GM18511 (cell line): ENCODE results near the gene CLOCK.
"Not testable (repeated sequence)": the region's sequence is repeated elsewhere in the genome, so short reads cannot be mapped to it uniquely, and the experiment has no call there.

ENCODE experiments used
- ATAC-seq: cut with Tn5 transposase; IDR thresholded peaks from one replicate; pipeline ENCODE4 v1.9.1; 2021; ENCODE audit warnings: mild to moderate bottlenecking, moderate library complexity; ENCODE audit not compliant: unreplicated experiment

CLOCK gene

GRCh38 chr4:55546756-55547465 is at the start of gene CLOCK:
TSS of gene CLOCK (minus strand) at chr4:55546909. CDS start at chr4:55482785, 64,124 bp downstream.
- ATAC-seq = peak; percentile 77

- no peak for ATAC-seq
Observed at GRCh38 chr4:55592014-55592413, 45.3 kb upstream of the CLOCK start, which contains the start of gene PDCL2. TSS of gene PDCL2 (minus strand) at chr4:55592245. CDS start at chr4:55592109, 136 bp downstream.

- ATAC-seq = no peak
Observed at GRCh38 chr4:55588160-55588559, 41.5 kb upstream of the CLOCK start.

GRCh38 chr4:55582773-55583172 is 36.1 kb upstream of the CLOCK start:
- ATAC-seq = not testable (repeated sequence)

GRCh38 chr4:55578341-55579010 is 31.8 kb upstream of the CLOCK start:
- ATAC-seq = no peak

GRCh38 chr4:55575513-55575912 is 28.8 kb upstream of the CLOCK start:
- ATAC-seq = no peak

GRCh38 chr4:55574252-55574651 is 27.5 kb upstream of the CLOCK start:
- no peak for ATAC-seq

GRCh38 chr4:55571806-55572205 is 25.1 kb upstream of the CLOCK start:
- ATAC-seq = no peak

GRCh38 chr4:55568905-55569504 is 22.3 kb upstream of the CLOCK start:
- ATAC-seq = peak; percentile 86

- peak; percentile 100 for ATAC-seq
Observed at GRCh38 chr4:55561889-55562288, 15.2 kb upstream of the CLOCK start.

- no peak for ATAC-seq
Observed at GRCh38 chr4:55560096-55560495, 13.4 kb upstream of the CLOCK start.

- ATAC-seq = no peak
Observed at GRCh38 chr4:55554453-55555030, 7.8 kb upstream of the CLOCK start.

GRCh38 chr4:55553441-55554201 is 6.9 kb upstream of the CLOCK start:
- ATAC-seq = no peak

- ATAC-seq = not testable (repeated sequence)
Observed at GRCh38 chr4:55551964-55552363, 5.3 kb upstream of the CLOCK start.

- no peak for ATAC-seq
Observed at GRCh38 chr4:55549888-55550287, 3.2 kb upstream of the CLOCK start.

- ATAC-seq = no peak
Observed at GRCh38 chr4:55547918-55548317, 1.2 kb upstream of the CLOCK start.

GRCh38 chr4:55547466-55547770 is 709 bp upstream of the CLOCK start:
- ATAC-seq = no peak

GRCh38 chr4:55546506-55546755 is 278 bp downstream of the CLOCK start:
- peak; percentile 50 for ATAC-seq

- peak; percentile 58 for ATAC-seq
Observed at GRCh38 chr4:55545641-55546505, 836 bp downstream of the CLOCK start.

- ATAC-seq = no peak
Observed at GRCh38 chr4:55545151-55545550, 1.6 kb downstream of the CLOCK start.
